HG02588 (cell line): ENCODE results near the gene LITAF.

Source experiments
- ATAC-seq: cut with Tn5 transposase; IDR thresholded peaks from one replicate; pipeline ENCODE4 v1.9.1; 2021; ENCODE audit warnings: mild to moderate bottlenecking, moderate library complexity; ENCODE audit not compliant: unreplicated experiment

The LITAF gene

DNA sequence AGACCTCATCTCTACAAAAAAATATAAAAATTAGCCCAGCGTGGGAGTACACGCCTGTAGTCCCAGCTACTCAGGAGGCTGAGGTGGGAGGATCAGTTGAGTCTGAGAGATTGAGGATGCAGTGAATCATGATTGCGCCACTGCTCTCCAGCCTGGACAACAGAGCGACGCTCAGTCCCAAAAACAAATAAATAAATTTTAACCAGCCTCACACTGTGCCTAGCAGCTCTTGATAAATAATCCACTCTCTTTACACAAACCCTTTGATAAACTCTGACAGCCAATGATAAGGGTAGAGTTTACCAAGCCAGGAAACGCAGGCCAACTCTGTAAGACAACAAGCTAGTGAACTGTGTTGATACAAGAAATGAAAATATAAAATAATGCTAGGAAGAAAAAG is 32.7 kb downstream of the LITAF start:
- no peak for ATAC-seq

DNA sequence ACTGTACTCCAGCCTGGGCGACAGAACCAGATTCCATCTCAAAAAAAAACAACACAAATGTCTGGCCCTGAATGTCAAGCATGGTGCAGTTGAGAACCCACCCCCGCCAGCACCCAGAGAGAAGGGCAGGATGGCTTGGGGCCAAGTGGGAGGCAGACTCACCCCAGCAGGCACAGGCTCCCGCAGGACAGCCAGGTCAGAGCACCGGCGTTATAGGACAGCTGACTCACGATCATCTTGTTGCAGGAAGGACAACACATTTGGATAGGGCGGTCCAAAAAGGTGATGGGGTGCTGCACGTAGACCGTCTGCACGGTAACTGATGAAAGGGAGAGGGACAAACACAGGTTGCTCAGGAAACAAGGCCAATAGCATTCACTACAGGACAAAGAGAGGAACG is 33.3 kb downstream of the LITAF start:
- ATAC-seq: no peak

DNA sequence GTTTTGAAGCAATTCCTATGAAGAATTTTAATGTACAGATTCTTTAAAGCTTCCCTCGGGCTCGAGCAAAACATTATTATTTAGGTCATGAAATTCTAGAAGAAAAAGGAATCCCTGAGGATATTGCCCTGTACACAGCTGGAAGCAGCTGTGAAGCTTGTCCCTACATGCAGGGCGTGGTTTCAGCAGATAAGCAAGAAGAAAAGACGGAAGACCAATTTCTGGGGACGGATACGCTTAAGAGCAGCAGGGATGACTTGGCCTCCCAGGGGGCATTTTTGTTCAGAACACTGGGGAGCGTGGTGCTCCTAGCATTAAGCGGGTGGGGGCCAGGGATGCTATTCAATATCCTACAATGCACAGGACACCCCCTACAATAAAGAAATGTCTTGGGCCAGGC is 34.3 kb downstream of the LITAF start:
- ATAC-seq: no peak

DNA sequence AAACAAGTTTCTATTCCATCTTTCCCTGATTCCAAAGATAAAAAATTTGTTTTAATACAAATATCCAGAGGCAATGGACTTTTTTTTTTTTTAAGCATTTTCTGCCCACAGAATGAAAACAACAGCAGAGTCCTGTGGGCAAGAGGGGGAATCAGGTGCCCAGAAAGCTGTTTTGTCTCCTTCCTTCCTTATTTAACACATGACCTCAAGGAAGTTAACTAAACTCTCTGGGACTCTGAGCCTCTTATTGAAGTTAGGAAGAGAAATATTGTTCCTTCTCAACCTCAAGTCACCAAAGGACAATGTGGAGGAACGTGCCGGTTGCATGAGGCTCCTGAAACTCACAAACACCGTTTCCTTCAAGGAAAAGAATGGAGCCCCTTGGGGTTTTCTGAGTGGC is 34.9 kb downstream of the LITAF start:
- ATAC-seq: no peak

DNA sequence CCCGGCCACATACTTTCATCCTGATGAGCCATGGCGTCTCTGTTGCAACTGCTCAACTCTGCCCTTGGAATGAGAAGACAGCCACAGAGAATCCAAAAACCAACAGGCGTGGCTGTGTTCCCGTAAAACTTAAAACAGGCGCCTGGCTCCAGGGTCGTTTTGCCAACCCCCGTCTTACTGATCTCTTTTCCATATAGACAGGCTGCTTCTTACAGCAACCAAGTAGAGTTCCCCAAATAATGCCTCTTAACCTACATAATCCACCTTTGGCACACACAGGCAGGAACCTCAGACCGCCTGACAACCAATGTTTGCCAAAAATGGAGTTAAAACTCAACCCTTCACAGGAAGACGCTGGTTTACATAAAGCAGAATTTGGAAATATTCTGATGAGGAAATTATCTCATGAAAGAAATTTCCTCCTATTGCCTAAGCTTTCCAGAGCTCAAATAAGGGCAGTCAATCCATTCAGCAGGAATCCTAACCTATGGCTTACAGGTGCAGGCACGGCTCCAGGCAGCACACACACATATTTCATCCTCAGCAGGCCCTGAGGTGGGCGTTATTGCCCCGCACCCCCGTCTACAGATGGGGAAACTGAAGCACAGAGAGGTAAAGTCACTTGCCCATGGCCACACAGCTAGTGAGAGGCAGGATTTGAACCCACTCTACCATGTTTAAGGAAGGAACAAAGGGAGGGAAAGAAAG is 35.8 kb downstream of the LITAF start:
- no peak for ATAC-seq

DNA sequence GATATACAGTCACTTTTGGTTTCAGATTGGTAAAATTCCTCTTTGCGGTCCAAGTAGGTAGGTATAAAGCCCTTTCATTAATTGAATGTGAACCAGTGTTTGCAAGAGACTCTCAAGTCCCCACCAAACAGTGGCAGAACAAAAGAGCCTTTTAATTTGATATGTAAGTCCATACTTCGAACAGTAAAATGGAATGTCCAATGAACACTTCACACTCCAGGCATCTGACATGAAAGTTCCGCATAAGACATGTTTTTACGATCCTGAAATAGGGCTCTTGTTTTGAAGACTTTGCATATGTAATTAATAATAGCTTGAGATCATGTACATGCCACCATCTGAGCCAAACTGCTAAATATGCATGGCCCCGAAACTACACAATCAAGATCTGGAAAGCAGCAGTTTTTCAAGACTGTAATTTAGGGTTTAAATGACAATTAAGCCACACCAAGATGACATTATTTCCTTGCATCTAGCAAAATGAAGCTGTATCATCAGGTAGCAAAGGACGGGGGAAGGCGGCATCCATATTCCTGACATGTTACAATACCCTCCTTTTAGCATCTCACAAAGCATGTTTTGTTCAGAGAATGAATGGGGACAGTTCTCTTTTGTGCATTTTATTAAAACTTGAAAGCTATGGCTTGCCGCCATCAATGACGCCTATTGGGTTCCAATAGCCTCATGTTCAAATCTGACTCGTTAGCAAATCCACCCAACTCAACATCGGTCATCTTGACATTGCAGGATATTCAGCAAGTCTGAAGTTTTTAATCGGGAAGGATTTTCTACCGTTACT is 39.4 kb downstream of the LITAF start:
- no peak for ATAC-seq

DNA sequence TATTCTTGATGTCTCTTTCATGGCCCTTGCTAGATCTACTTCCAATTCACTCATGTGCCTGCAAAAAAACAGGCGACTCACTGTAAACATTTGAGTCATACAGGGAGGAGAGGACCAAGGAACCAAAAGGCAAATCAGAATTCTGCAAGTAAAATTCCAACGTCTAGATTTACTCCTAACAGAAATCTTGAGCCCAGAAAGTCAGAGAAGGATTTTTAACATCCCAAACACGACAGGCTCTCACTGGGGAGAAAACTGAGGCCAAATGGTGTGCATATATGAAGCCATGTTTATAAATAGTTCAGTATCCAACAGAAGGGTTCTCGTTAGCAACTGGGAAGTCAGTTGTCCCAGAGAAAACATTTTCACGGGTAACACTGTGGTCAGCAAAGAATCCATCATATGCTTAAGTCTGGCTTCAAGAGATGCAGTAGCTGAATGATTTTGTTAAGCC is 40.1 kb downstream of the LITAF start:
- no peak for ATAC-seq

DNA sequence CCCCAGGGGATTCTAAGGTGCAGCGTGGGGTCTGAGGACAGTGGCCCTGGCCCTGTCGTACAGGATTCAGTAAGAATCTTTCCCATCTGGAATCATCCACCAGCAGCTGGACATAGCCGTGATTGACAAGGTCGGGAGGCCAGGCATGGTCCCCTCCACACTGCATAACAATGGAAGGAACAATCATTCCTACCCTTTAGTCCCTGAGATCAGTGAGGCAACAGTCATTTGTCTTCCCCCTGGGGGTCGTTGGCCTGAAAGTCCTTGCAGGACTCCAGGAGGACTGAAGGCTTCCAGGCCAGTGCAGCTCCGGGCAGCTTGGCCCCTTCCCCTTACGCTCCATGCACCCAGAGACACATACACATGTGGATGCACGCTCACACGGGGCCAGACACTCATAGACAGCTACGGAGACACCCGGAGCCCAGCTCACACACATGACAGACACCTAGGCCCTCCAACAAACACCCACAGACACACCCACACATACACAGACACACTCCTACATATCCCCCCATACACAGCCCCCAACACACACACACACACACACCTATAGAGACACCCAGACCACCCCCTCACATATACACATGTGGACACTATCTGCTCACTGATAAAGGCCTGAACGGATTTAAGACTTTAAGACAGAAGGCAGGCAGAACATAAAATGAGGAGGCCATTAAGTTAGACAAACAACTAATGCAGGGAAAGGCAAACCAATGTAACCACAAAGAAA is 42.9 kb downstream of the LITAF start:
- no peak for ATAC-seq

DNA sequence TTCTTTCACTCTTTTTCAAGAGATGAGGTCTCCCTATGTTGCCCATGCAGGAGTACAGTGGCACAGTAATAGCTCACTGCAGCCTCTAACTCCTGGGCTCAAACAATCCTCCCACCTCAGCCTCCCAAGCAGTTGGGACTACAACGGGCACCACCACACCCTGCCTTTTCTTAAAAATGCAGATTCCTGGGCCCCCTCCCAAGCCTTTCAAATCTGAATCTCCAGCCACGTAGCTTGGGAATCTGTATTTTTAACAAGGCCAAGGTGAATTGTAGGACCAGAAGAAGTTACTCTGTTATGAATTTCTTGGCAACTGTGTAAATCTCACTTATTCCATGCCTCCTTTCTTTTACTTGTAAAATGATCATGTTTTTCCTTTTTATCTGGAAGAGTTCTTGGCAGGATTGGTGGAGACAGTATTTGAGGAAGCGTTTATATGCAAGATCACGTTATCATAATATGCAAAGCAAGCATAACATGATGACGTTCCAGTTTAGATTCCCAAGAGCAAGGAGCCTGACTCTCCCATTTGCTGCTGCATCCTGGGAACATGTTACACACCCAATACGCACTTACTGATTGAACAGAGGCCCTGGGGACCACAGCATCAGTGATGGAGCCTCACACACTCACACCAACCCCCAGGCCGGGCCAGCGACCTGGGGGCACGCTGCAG is 44.5 kb downstream of the LITAF start:
- no peak for ATAC-seq

DNA sequence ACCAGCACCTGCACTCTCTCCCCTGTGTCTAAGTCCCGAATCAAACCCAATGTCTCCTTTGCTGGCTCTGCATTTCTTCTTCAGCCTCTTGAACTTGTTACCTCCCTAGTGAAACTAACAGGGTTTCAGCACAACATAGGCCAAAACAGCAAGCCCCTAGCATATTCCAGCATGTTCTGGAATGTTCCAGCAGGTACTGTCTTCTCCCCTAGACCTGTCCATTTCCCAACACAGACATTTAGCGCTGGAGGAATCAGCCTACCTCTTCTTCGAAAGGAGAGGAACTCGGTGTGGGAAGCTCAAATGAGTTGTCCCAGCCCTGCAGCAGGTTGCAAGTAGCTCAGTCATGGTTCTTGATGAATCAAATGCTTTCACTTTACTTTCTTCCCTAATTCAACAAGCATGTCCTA is 47.1 kb downstream of the LITAF start:
- no peak for ATAC-seq

DNA sequence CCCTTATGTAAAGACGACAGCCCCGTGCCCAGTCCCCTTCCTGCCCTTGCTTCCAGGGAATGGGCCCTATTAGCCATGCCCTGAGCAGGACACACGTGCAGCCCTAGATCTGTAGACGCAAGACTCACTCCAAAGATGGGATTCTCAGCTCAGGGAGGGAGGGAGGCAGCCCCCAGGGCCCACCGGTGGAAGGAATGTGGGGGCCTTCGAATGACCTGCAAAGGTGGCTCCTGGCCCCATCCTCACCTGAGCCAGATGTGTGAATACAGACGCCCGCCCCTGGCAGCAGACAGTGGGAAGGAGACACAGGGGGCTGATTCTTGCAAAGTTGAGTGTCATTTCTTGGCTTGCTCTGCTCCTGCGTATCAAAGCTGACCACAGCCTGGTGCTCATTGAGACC is 47.8 kb downstream of the LITAF start:
- ATAC-seq: no peak

DNA sequence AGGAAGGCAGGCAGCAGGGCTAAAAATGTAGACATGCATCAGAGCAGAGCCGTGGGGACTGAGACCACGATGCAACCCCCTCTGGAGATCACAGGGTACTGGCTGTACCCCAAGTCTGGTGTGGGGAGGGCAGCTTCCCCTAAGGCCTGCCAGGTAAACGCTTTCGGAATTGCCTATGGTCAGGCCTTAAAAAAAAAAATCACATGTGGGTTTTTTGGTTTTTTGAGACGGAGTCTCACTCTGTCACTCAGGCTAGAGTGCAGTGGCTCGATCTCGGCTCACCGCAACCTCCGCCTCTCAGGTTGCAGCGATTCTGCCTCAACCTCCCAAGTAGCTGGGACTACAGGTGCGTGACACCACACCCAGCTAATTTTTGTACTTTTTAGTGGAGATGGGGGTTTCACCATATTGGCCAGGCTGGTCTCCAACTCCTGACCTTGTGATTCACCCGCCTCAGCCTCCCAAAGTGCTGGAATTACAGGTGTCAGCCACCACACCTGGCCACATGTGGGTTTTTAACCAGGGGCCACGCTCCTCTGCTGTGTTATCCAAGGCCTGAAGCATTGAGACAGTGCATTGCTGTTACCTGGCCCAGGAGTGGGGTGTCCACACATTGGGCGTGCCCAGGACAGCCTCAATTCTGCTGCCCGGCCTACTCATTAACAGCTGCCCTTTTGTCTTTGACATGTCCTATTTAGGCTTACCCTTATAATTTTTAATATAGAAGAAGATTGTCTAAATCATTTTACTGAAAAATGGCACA is 50.4 kb downstream of the LITAF start:
- ATAC-seq: no peak

DNA sequence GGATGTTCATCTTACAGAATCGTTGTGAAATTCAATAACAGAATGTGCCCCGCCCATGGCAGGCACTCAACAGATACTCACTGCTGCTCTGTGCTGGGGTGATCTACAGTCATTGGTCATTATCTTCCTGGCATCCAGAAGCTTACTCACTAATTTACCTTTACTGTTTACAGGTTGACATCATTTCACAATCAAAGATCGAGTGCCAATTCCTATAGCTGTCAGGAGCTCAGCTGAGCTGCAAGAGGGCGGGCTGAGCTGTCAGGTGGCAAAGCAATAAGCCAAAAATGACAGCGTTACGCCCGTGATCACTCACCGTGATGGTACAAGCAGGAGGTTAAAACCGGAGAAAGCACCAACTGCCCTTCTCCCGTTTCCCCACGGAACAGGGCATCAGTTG is 51.2 kb downstream of the LITAF start:
- ATAC-seq: no peak

DNA sequence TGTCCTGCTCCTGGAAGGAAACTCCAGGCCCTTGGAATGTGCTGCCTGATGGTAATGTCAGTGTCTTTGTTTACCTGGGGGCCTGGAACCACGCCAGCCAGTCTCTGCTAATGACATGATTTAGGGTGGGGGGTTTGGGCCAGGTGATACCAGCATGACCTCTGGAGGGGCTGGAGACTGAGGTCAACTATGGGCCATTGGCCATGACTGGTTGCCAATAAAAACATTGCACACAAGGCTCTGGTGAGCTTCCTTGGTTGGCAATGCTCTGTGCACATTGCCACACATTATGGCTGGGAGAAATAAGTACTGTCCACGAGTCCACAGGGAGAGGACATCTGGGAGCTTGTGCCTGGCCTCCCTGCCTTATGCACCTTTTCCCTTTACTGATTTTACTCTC is 52.5 kb downstream of the LITAF start:
- ATAC-seq: no peak

DNA sequence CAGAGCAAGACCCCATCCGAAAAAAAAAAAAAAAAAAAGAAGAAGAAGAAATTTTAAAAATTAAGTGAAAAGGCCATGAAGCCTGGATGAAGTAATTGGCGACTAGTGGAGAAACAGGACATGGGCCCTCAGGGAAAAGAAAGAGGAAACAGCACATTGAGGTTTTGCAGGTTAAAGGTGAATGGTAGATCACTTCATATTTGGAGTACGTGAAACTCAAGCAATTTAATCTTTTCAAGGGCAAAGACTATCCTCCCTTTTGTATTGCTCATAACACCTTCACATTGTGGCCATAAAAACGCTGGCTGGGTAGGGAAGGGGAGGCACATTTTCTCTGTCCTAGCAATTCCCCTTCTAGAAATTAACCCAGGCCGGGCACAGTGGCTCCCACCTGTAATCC is 53.1 kb downstream of the LITAF start:
- ATAC-seq: no peak

DNA sequence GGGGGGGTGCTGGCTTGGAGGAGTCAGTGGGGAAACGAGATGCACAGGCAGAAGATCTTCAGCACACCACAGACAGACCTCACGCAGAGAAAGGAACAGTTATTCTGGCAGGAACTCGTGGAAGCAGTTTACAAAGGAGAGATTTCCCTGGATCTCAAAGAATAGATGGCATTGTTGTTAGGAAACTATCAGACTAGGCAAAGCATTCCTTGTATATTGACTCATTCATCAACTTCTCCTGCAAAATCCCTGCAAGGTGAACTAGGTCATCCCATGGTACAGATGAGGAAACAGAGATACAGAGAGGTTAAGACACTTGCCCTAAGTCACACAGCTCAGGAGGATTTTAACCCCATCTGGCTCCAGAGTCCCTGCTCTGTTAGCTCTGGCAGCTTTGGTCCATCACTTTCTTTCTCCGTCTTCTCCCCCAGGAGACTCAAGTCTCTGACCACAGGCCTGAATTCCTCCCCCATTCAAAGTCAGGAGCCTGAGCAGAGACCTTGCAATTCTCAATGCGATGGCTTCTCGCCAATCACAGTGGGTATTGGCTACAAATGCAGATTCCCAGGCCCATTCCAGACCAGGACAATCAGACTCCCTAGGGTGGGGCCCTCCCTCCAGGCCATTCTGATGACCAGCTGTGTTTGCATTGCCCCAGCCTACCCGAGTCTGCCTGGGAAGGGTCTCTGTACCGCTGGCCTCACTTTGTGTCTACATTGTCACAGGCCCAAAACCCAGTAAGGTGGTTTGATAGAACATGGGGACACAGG is 56.4 kb downstream of the LITAF start:
- ATAC-seq: no peak

DNA sequence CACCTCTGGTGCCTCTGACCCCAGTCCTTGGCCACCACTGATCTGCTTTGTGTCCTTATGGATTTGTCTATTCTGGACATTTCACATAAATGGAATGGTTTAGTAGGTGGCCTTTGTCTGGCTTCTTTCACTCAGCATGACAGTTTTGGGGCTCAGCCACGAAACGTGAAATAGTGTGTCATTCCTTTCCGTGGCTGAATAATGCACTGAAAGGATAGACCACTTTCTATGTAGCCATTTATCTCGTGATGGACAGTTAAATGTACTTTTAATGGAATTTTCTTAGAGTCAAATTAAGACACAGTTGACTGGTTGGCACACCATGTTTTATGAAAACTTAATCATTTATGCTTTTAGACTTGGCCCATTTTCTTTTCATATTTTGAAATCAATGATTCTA is 57.4 kb downstream of the LITAF start:
- no peak for ATAC-seq

DNA sequence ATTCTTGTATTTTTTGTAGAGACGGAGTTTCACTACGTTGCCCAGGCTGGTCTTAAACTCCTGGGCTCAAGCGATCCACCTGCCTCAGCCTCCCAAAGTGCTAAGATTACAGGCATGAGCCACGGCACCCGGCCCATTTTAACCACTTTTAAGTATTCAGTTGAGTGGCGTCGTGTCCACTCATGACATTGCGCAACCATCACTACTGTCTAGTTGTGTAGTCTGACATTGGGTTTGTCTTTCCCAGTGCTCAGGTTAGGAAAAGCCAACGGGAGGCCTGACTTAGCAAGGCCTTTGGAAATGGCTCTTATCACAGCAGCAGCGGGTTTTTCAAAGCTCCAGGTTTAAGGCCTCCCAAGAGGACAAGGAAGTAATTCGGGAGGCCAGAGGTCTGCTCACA is 58.7 kb downstream of the LITAF start:
- no peak for ATAC-seq

DNA sequence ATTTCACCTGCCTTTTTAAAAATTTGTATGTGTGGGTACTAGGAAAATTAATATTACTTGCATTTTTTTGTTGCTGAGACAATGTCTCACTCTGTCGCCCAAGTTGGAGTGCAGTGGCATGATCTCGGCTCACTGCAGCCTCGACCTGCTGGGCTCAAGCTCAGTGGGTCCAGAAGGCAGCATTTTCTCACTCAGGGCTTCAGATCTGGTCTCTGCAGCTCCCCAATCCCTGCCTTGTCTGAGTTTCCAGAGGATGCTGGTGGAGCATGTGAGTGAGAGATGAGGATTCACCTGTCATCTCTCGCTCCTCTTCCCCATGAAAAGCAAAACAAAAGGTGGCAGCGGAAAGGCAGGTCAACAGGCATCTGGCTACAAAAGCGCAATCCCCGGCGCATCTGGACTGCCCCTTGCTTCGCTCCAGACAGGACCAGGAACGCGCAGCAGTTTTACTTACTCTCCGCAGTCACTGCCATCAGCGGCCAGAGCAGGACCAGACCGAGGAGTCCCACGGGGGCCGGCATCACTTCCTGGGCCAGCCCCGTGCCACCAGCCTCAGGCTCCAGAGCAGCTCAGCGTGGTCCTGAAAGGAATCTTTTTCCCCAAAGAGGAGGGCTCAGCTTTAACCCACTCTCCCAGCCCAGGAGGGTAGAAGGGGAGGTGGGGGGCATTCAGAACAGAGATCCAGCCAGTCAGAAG is 59.9 kb downstream of the LITAF start:
- no peak for ATAC-seq
